T-helper 1 cell (primary cell): ENCODE data around the gene CWF19L2.

Experiments
- DNase-seq, 5 donors: peaks; one replicate each; pipeline ENCODE4 v3.0.0-alpha.2; 2012 to 2020

Gene CWF19L2

GRCh38 chr11:107282195-107282594, 175.4 kb downstream of the CWF19L2 start:
- no peak for DNase-seq
